DMS153 treated with DMSO at 0.1 percent for 48 hours (cell line): ENCODE results near the gene SPDYE2B.
"Not testable (repeated sequence)": the region's sequence is repeated elsewhere in the genome, so short reads cannot be mapped to it uniquely, and the experiment has no call there.

Source experiments
- DNase-seq: peaks from one replicate; lab custom pipeline; 2025; ENCODE audit not compliant: unreplicated experiment; lab: John Stamatoyannopoulos, UW

Gene SPDYE2B

GRCh38 chr7:102698962-102699750 is 49.0 kb downstream of the SPDYE2B start:
- DNase-seq: not testable (repeated sequence)
